Measurements from ENCODE around the gene CDH16. TPM values are rescaled to one million over a fixed set of nuclear protein-coding genes. Genes with fewer than 3 reads are reported as not detected.

Gene CDH16
- total RNA-seq, 1 donor from 2014 or later, result not detected

DNA sequence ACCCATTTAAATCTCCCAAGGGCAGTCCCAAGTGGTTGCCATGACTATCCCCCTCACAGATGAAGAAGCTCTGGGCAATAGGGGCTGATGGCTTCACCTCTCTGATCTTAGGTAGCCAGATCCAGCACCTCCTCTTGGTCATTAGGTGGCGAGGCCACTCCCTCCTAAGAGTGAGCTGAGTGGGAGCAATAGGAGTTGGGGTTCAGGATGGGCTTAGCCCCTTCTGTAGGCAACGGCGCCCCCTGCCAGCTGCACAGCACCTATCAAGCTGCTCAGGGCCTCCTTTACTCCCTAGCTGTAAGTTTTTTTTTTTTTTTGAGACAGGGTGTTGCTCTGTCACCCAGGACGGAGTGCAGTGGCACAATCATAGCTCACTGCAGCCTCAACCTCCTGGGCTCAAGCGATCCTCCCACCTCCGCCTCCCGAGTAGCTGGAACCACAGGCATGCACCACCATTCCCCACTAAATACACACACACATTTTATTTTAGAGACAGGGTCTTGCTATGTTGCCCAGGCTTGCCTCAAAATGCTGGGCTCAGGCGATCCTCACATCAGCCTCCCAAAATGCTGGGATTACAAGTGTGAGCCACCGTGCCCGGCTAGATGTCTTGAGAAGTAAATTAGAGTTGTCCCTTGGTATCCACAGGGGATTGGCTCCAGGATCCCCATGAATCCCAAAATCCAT, 10.2 kb upstream of the CDH16 start:
- Histone ChIP-seq H3K4me3 (no peak overlapping the region), H3K36me3 (peaks cover 16% of the 10 kb centered on the region), H3K4me1 (peaks cover 56% of the 10 kb centered on the region), H3K27me3 (ENCODE audit: low read depth) (peaks cover 10% of the 10 kb centered on the region), H3K27ac (no peak overlapping the region), H3K9me3 (no peaks in the 10 kb centered on the region)
- intact Hi-C loops (cut with DNase I), result no loop called here
- ATAC-seq, result no peak
- TF ChIP-seq, protein P1, sequence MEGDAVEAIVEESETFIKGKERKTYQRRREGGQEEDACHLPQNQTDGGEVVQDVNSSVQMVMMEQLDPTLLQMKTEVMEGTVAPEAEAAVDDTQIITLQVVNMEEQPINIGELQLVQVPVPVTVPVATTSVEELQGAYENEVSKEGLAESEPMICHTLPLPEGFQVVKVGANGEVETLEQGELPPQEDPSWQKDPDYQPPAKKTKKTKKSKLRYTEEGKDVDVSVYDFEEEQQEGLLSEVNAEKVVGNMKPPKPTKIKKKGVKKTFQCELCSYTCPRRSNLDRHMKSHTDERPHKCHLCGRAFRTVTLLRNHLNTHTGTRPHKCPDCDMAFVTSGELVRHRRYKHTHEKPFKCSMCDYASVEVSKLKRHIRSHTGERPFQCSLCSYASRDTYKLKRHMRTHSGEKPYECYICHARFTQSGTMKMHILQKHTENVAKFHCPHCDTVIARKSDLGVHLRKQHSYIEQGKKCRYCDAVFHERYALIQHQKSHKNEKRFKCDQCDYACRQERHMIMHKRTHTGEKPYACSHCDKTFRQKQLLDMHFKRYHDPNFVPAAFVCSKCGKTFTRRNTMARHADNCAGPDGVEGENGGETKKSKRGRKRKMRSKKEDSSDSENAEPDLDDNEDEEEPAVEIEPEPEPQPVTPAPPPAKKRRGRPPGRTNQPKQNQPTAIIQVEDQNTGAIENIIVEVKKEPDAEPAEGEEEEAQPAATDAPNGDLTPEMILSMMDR (IDR thresholded peaks at IDR 0.05), result peak; percentile 31
- DNase-seq, result no peak

DNA sequence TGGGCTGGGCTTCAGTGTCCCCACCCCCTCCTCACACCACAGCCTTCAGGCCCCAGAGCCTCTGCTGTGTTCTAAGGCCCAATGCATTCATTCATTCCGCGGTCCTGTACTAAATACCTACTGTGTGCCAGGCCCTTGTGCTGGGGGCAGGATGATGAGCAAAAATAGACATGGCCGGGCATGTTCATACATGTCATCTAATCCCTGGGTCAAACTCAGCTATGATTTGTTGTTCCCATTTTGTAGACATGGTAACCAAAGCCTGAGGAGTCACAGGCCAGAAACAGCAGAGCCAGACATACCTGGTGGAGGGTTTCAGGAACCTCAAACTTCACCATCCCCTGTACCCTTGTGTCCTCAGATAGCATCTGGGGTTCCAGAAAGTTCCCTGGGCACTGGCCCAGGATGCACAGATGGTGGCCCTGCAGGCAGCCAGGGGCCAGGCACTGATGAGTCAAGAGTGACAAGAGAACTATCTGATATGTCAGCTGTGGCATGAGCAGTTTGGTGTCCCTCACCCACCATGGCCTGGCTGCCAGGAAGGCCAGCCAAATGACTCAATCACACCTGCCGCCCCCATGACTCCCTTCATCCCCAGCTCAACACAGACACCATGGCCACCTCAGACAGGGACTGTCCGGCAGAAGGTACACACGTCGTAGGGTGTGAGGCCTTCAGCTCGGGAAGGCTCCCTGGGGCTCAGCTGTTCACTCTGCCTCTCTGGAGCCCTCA, 9.4 kb upstream of the CDH16 start:
- ATAC-seq (no peak), DNase-seq (no peak)
- TF ChIP-seq, protein P1 (IDR thresholded peaks at IDR 0.05), result no peak
- peaks cover 16% of the 10 kb centered on the region for H3K36me3 ChIP-seq
- no peaks in the 10 kb centered on the region for H3K9me3 ChIP-seq
- peaks cover 13% of the 10 kb centered on the region for H3K27me3 ChIP-seq (ENCODE audit: low read depth)
- no peak overlapping the region for H3K4me3 ChIP-seq
- intact Hi-C loops (cut with DNase I), result no loop called here
- H3K27ac ChIP-seq, result peak overlapping the region; percentile 79
- peaks cover 58% of the 10 kb centered on the region for H3K4me1 ChIP-seq

DNA sequence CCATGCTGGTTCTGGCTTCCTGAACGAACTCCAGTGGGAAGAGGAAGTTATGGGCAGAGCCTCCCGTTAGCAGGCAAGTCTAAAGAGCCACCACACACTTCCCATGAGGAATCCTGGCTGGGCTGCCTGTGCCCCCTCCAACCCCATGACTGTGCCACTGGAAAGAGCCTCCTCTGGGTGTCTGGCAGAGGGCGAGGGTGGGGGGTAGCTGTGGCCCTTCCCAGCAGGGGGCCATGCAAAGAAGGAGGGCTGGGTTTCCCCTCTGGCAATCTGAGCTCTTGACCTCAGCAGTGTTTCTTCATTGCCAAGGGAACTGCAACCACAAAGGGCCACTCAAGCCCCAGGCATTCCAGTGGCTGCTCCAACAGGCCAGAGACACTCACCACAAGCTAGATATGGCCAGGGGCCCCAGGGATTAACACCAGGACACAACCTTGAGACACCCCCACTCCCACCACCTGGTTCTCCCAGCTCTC, 8.3 kb upstream of the CDH16 start:
- Histone ChIP-seq H3K4me1 (peaks cover 55% of the 10 kb centered on the region), H3K36me3 (peaks cover 10% of the 10 kb centered on the region), H3K9me3 (no peaks in the 10 kb centered on the region), H3K4me3 (no peak overlapping the region), H3K27me3 (ENCODE audit: low read depth) (peaks cover 13% of the 10 kb centered on the region), H3K27ac (peak overlapping the region; percentile 79)
- peak; percentile 78 for DNase-seq
- intact Hi-C loops (cut with DNase I), result no loop called here
- TF ChIP-seq, protein P1 (IDR thresholded peaks at IDR 0.05), result no peak
- peak; percentile 79 to 81 for ATAC-seq

DNA sequence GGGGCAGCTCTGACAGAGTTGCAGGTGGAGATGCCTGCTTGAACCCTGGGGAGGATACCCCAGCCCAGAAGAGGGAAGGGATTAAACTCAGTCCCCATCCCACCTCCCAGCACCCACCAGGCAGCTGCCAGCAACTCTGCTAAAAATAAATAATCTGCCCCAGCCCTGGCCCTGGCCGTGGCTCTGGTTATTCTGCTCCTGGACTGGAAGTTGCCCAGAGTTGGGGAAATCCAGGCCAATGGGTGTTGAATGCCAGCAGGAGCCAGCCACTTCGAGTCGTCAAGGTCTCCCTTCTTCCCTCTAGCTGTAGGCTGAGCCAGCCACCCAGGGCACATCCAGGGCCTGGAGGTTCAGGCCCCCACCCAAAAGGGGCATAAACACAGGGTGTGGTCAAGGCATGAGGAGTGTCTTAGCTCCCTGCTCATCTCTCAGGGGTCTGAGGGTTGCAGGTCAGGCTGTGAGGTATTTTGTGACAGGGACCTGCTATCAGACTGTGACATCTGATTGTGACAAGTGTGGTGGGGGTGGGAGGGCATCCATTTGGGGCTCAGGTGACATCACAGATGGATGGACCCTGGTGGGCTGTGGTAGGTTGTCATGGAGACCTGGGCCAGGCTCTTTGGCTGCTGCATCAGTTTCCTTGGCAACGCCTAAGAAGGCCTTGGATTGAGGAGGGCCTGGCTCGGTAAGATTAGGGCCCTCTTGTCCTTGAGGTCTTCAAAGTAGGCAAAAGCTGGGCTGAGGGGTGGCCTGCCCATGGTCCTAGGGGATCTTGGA, 7.7 kb upstream of the CDH16 start:
- DNase-seq, result no peak
- H3K9me3 ChIP-seq, result no peaks in the 10 kb centered on the region
- TF ChIP-seq, protein P1 (IDR thresholded peaks at IDR 0.05), result no peak
- peak overlapping the region; percentile 65 for H3K4me3 ChIP-seq
- peak in 1 of 2 donors; percentile 1 for ATAC-seq
- H3K27me3 ChIP-seq (ENCODE audit: low read depth), result peaks cover 13% of the 10 kb centered on the region
- peaks cover 55% of the 10 kb centered on the region for H3K4me1 ChIP-seq
- peaks cover 15% of the 10 kb centered on the region for H3K36me3 ChIP-seq
- intact Hi-C loops (cut with DNase I), result no loop called here
- peak overlapping the region; percentile 79 for H3K27ac ChIP-seq

DNA sequence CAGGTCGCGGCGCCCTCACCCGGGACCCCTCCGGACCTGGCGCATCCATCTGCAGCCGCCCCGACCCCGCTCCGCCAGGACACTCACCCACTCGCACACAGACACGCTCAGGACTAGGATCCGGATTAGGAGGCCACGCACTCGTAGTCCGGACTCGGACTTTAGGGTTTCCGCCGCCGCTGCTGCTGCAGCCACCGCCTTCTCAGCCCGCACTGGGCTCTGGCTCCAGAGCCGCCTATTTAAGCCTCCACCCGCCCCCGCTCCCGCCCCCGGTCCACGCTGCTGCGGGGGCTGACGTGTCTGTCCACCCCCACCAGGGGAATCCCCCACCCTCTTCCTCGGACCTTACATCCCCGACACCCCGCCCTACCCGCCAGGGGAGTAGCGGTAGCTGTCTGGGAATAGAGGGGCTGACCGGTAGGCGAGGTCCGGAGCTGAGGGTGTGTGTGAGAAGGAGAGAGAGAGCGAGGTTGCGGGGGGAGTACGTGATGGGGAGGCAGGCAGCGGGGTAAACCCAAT, 6.7 kb upstream of the CDH16 start, which contains the start of gene RRAD:
Gene RRAD (minus strand): TSS at position 214 of the 519 bp plus-strand sequence. CDS start 356 bp downstream, outside the sequence.
- TF ChIP-seq, protein P1 (IDR thresholded peaks at IDR 0.05), result no peak
- peak within 1 kb of the TSS; percentile 65 for H3K4me3 ChIP-seq
- no peaks in the 10 kb centered on the region for H3K9me3 ChIP-seq
- ATAC-seq (peak; percentile 48 to 61), DNase-seq (peak; percentile 63)
- peaks cover 55% of the 10 kb centered on the region for H3K4me1 ChIP-seq
- peaks cover 13% of the 10 kb centered on the region for H3K27me3 ChIP-seq (ENCODE audit: low read depth)
- H3K36me3 ChIP-seq, result peaks cover 9% of the 10 kb centered on the region
- H3K27ac ChIP-seq, result peak within 1 kb of the TSS; percentile 79
- intact Hi-C loops (cut with DNase I), result no loop called here
